H9 (cell line): ENCODE data around the gene CORO2B. TPM values are rescaled to one million over a fixed set of nuclear protein-coding genes. Genes with fewer than 3 reads are reported as not detected.

ENCODE experiments used
- DNase-seq: peaks from one replicate; pipeline ENCODE4 v3.0.0-alpha.2; 2017
- H2AFZ ChIP-seq: one replicate; pipeline ENCODE4 v1.6.1; 2013; ENCODE audit warnings: mild to moderate bottlenecking, low read length, control low read depth, moderate library complexity
- H2AK5ac ChIP-seq: 2 replicates; pipeline ENCODE4 v1.6.1; 2013; ENCODE audit warnings: low read length, control low read depth, mixed read lengths; ENCODE audit not compliant: insufficient read length
- H2BK120ac ChIP-seq: one replicate; pipeline ENCODE4 v1.6.1; 2013; ENCODE audit warnings: low read depth, mild to moderate bottlenecking, low read length, control low read depth, inconsistent platforms; ENCODE audit not compliant: poor library complexity, severe bottlenecking
- H2BK12ac ChIP-seq: 2 replicates; pipeline ENCODE4 v1.6.1; 2013; ENCODE audit warnings: low read length, control low read depth, mixed read lengths, low read depth; ENCODE audit not compliant: insufficient read length
- H2BK15ac ChIP-seq: 2 replicates; pipeline ENCODE4 v1.6.1; 2013; ENCODE audit warnings: low read depth, low read length, control low read depth
- H2BK20ac ChIP-seq: one replicate; pipeline ENCODE4 v1.6.1; 2013; ENCODE audit warnings: low read depth, mild to moderate bottlenecking, low read length, control low read depth, inconsistent platforms; ENCODE audit not compliant: poor library complexity, severe bottlenecking
- H2BK5ac ChIP-seq: 2 replicates; pipeline ENCODE4 v1.6.1; 2013; ENCODE audit warnings: low read length, control low read depth, mixed read lengths; ENCODE audit not compliant: insufficient read length
- H3K14ac ChIP-seq: 2 replicates; pipeline ENCODE4 v1.6.1; 2013; ENCODE audit warnings: low read length, control low read depth; ENCODE audit not compliant: insufficient read depth
- H3K18ac ChIP-seq: 2 replicates; pipeline ENCODE4 v1.6.1; 2013; ENCODE audit warnings: low read depth, mild to moderate bottlenecking, mixed read lengths, low read length, control low read depth; ENCODE audit not compliant: insufficient read length
- H3K23ac ChIP-seq: 2 replicates; pipeline ENCODE4 v1.6.1; 2013; ENCODE audit warnings: low read length, control low read depth, mixed read lengths, low read depth; ENCODE audit not compliant: insufficient read length
- H3K23me2 ChIP-seq: 2 replicates; pipeline ENCODE4 v1.6.1; 2013; ENCODE audit warnings: low read depth, mild to moderate bottlenecking, mixed read lengths, low read length, control low read depth; ENCODE audit not compliant: insufficient read length, poor library complexity, severe bottlenecking
- H3K27ac ChIP-seq: 2 replicates; pipeline ENCODE4 v1.5.1; 2013; ENCODE audit warnings: low read length, control low read depth, mixed read lengths, low read depth; ENCODE audit not compliant: insufficient read length
- H3K27me3 ChIP-seq: 2 replicates; pipeline ENCODE4 v1.6.1; 2013; ENCODE audit warnings: low read length, control low read depth, inconsistent platforms; ENCODE audit not compliant: insufficient read depth
- H3K4ac ChIP-seq: 2 replicates; pipeline ENCODE4 v1.6.1; 2013; ENCODE audit warnings: low read depth, mild to moderate bottlenecking, control low read depth, inconsistent platforms, low read length, moderate library complexity
- H3K4me1 ChIP-seq: 2 replicates; pipeline ENCODE4 v1.6.1; 2013; ENCODE audit warnings: low read length, control low read depth, inconsistent platforms; ENCODE audit not compliant: insufficient read depth
- H3K4me2 ChIP-seq: 2 replicates; pipeline ENCODE4 v1.6.1; 2013; ENCODE audit warnings: low read length, control low read depth, mixed read lengths; ENCODE audit not compliant: insufficient read length, insufficient read depth
- H3K56ac ChIP-seq: 2 replicates; pipeline ENCODE4 v1.6.1; 2013; ENCODE audit warnings: low read depth, mild to moderate bottlenecking, mixed read lengths, low read length, control low read depth; ENCODE audit not compliant: insufficient read length
- H3K79me1 ChIP-seq: 2 replicates; pipeline ENCODE4 v1.6.1; 2013; ENCODE audit warnings: low read depth, mild to moderate bottlenecking, moderate library complexity, low read length, control low read depth, inconsistent platforms; ENCODE audit not compliant: insufficient read depth, poor library complexity, severe bottlenecking
- H3K79me2 ChIP-seq: 2 replicates; pipeline ENCODE4 v1.6.1; 2013; ENCODE audit warnings: low read length, control low read depth, inconsistent platforms; ENCODE audit not compliant: insufficient read depth
- H3K9ac ChIP-seq: 2 replicates; pipeline ENCODE4 v1.6.1; 2013; ENCODE audit warnings: low read length, control low read depth, mixed read lengths; ENCODE audit not compliant: insufficient read length; ENCODE audit errors: extremely low read depth
- H3K9me3 ChIP-seq: one replicate; pipeline ENCODE4 v1.6.1; 2013; ENCODE audit warnings: low read depth, low read length, inconsistent platforms; ENCODE audit not compliant: control insufficient read depth
- H3T11ph ChIP-seq: one replicate; pipeline ENCODE4 v1.6.1; 2013; ENCODE audit warnings: mild to moderate bottlenecking, low read length, control low read depth, inconsistent platforms
- H4K20me1 ChIP-seq: one replicate; pipeline ENCODE4 v1.6.1; 2013; ENCODE audit not compliant: control insufficient read depth, insufficient read length, insufficient read depth
- H4K5ac ChIP-seq: 2 replicates; pipeline ENCODE4 v1.6.1; 2013; ENCODE audit warnings: low read depth, mild to moderate bottlenecking, mixed read lengths, low read length, control low read depth; ENCODE audit not compliant: insufficient read length
- H4K8ac ChIP-seq: replicated peaks from 2 replicates; pipeline ENCODE4 v1.6.1; 2013; ENCODE audit warnings: low read length, control low read depth, mixed read lengths, low read depth; ENCODE audit not compliant: insufficient read length
- H4K91ac ChIP-seq: 2 replicates; pipeline ENCODE4 v1.6.1; 2013; ENCODE audit warnings: low read depth, mild to moderate bottlenecking, moderate library complexity, mixed read lengths, low read length, control low read depth; ENCODE audit not compliant: insufficient read length
- H3K27ac Mint-ChIP-seq, 3 experiments: 2 replicates in 2 of 3; 3 replicates in 1 of 3; pipeline ENCODE4 v1.8.0; 2020 to 2021; ENCODE audit warnings: mixed read lengths in 3 of 3, mild to moderate bottlenecking in 1 of 3, moderate library complexity in 1 of 3
- H3K27me3 Mint-ChIP-seq: 2 replicates; pipeline ENCODE4 v1.8.0; 2021; ENCODE audit warnings: low read depth, mild to moderate bottlenecking, moderate library complexity, mixed read lengths
- H3K36me3 Mint-ChIP-seq, 3 experiments: 2 replicates in 2 of 3; 3 replicates in 1 of 3; pipeline ENCODE4 v1.8.0; 2020 to 2021; ENCODE audit warnings: low read depth in 3 of 3, mixed read lengths in 3 of 3; ENCODE audit not compliant: insufficient read depth in 1 of 3
- H3K4me1 Mint-ChIP-seq, 2 experiments: 2 replicates each; pipeline ENCODE4 v1.8.0; 2020; ENCODE audit warnings: mixed read lengths in 2 of 2
- H3K4me3 Mint-ChIP-seq, 2 experiments: 2 replicates in 1 of 2; 3 replicates in 1 of 2; pipeline ENCODE4 v1.8.0; 2020 to 2021; ENCODE audit warnings: mild to moderate bottlenecking in 2 of 2, mixed read lengths in 2 of 2, moderate library complexity in 1 of 2
- H3K9me3 Mint-ChIP-seq, 2 experiments: 2 replicates in 1 of 2; 3 replicates in 1 of 2; pipeline ENCODE4 v1.8.0; 2020; ENCODE audit warnings: mild to moderate bottlenecking in 2 of 2, mixed read lengths in 2 of 2, moderate library complexity in 1 of 2
- CTCF ChIP-seq: fragments of 200-600 bp; sonication (generic); conservative IDR thresholded peaks from 3 replicates; pipeline ENCODE4 v1.8.0; 2021; ENCODE audit warnings: antibody characterized with exemption, mild to moderate bottlenecking
- WGBS: extraction: QIAGEN DNeasy Blood & Tissue Kit; methylation state at CpG from one replicate; pipeline ENCODE4 v1.1.7; 2013; ENCODE audit warnings: missing lambda C conversion rate, low lambda C conversion rate, mixed read lengths; ENCODE audit not compliant: insufficient read length; ENCODE audit errors: extremely low coverage; 5-methylcytosine and 5-hydroxymethylcytosine counted together
- total RNA-seq: library from RNA; stranded (reverse); gene quantifications from 2 replicates; pipeline ENCODE4 v1.2.1, GENCODE V29; 2021

Gene CORO2B
- total RNA-seq, 1 experiment from 2014 or later: 3.1 TPM

GRCh38 chr15:68700455-68701123, 121.8 kb downstream of the CORO2B start:
- Histone ChIP-seq H3K79me1 (no peaks in the 10 kb centered on the region), H2BK120ac (no peak overlapping the region), H3K9ac (no peak overlapping the region), H2BK5ac (no peak overlapping the region), H4K8ac (no peak overlapping the region), H2BK15ac (no peak overlapping the region), H3T11ph (no peak overlapping the region), H3K14ac (no peak overlapping the region), H2BK12ac (no peak overlapping the region), H4K20me1 (no peaks in the 10 kb centered on the region), H4K91ac (no peak overlapping the region), H2AFZ (no peak overlapping the region), H2BK20ac (no peak overlapping the region), H3K9me3 (no peaks in the 10 kb centered on the region), H4K5ac (no peak overlapping the region), H3K4ac (no peak overlapping the region), H3K27ac (no peak overlapping the region), H3K4me2 (no peak overlapping the region), H3K4me1 (no peaks in the 10 kb centered on the region; the same call in 1 of the 2 replicates), H2AK5ac (no peak overlapping the region), H3K27me3 (no peaks in the 10 kb centered on the region), H3K18ac (no peak overlapping the region), H3K23me2 (no peaks in the 10 kb centered on the region), H3K56ac (no peak overlapping the region), H3K23ac (no peak overlapping the region), H3K79me2 (no peaks in the 10 kb centered on the region)
- DNase-seq: peak; percentile 59
- Mint-ChIP-seq H3K9me3 (no peaks in the 10 kb centered on the region; a peak in 2 of 5 replicates), H3K36me3 (peaks cover 0 to 3% (median 0%) of the 10 kb centered on the region in 3 experiments; a peak in 4 of 7 replicates), H3K4me3 (peak overlapping the region; percentile 24 to 60), H3K4me1 (peaks cover 16 to 43% of the 10 kb centered on the region in 2 experiments), H3K27me3 (peaks cover 2% of the 10 kb centered on the region), H3K27ac (peak overlapping the region in 2 of 3 experiments; percentile 39 to 57; a peak in 3 of 7 replicates)
- no CpG with 5 or more reads among the region's 19 CpGs for WGBS
- no peak for TF ChIP-seq CTCF
